ENCODE data around the gene ANO2. TPM values are rescaled to one million over a fixed set of nuclear protein-coding genes. Genes with fewer than 3 reads are reported as not detected.

ANO2 gene
- polyA plus RNA-seq, 4 donors: 0.31 to 6.2 TPM; not detected in 2

GRCh38 chr12:5577211-5577612 lies 367.8 kb downstream of the ANO2 start:
- H3K27ac ChIP-seq (ENCODE audit: low read depth in 1 of 3, low read length in 2 of 3): peak overlapping the region in 1 of 3 donors; percentile 21
- 12 to 58% (median 26%) methylated on average over 3 of the region's 3 CpGs for WGBS, 3 donors

GRCh38 chr12:5575987-5576386 lies 369.1 kb downstream of the ANO2 start:
- DNase-seq: no peak
- H3K27ac ChIP-seq (ENCODE audit: low read depth in 1 of 3, low read length in 2 of 3): no peak overlapping the region
- FAIRE-seq: no peak
- H3K27me3 ChIP-seq (ENCODE audit: control insufficient read depth in 3 of 3, insufficient read depth in 3 of 3, low read length in 3 of 3): peaks cover 0 to under 1% (median 0%) of the 10 kb centered on the region in 3 donors
- H3K9me3 ChIP-seq (ENCODE audit: control insufficient read depth in 2 of 2, insufficient read depth in 1 of 2, low read depth in 1 of 2, low read length in 1 of 2): no peaks in the 10 kb centered on the region
- 89 to 94% (median 92%) methylated on average over 3 of the region's 3 CpGs for WGBS, 3 donors
- peaks cover 0 to 19% (median 5%) of the 10 kb centered on the region in 3 donors for H3K4me1 ChIP-seq (ENCODE audit: control insufficient read depth in 3 of 3, insufficient read depth in 2 of 3, low read depth in 1 of 3, low read length in 2 of 3)
- no peak overlapping the region for H3K4me3 ChIP-seq (ENCODE audit: low read depth in 1 of 3, low read length in 3 of 3)
- H3K36me3 ChIP-seq (ENCODE audit: control insufficient read depth in 3 of 3, insufficient read depth in 2 of 3, low read depth in 1 of 3, low read length in 3 of 3): no peaks in the 10 kb centered on the region

More at GRCh38 chr12:5577211-5577612, 367.8 kb downstream of the ANO2 start:
- Histone ChIP-seq H3K36me3 (ENCODE audit: control insufficient read depth in 3 of 3, insufficient read depth in 2 of 3, low read depth in 1 of 3, low read length in 3 of 3) (no peaks in the 10 kb centered on the region), H3K4me1 (ENCODE audit: control insufficient read depth in 3 of 3, insufficient read depth in 2 of 3, low read depth in 1 of 3, low read length in 2 of 3) (peaks cover 0 to 19% (median 5%) of the 10 kb centered on the region in 3 donors), H3K27me3 (ENCODE audit: control insufficient read depth in 3 of 3, insufficient read depth in 3 of 3, low read length in 3 of 3) (no peaks in the 10 kb centered on the region), H3K9me3 (ENCODE audit: control insufficient read depth in 2 of 2, insufficient read depth in 1 of 2, low read depth in 1 of 2, low read length in 1 of 2) (no peaks in the 10 kb centered on the region), H3K4me3 (ENCODE audit: low read depth in 1 of 3, low read length in 3 of 3) (no peak overlapping the region)
- DNase-seq: peak; percentile 55 to 63
- FAIRE-seq: no peak

GRCh38 chr12:5575232-5575631 lies 369.8 kb downstream of the ANO2 start:
- DNase-seq (no peak), FAIRE-seq (no peak)
- 63 to 86% (median 66%) methylated on average over 5 of the region's 5 CpGs for WGBS, 3 donors
- Histone ChIP-seq H3K27ac (ENCODE audit: low read depth in 1 of 3, low read length in 2 of 3) (no peak overlapping the region), H3K27me3 (ENCODE audit: control insufficient read depth in 3 of 3, insufficient read depth in 3 of 3, low read length in 3 of 3) (peaks cover 0 to 3% (median 0%) of the 10 kb centered on the region in 3 donors), H3K9me3 (ENCODE audit: control insufficient read depth in 2 of 2, insufficient read depth in 1 of 2, low read depth in 1 of 2, low read length in 1 of 2) (no peaks in the 10 kb centered on the region), H3K4me1 (ENCODE audit: control insufficient read depth in 3 of 3, insufficient read depth in 2 of 3, low read depth in 1 of 3, low read length in 2 of 3) (peaks cover 0 to 19% (median 5%) of the 10 kb centered on the region in 3 donors), H3K36me3 (ENCODE audit: control insufficient read depth in 3 of 3, insufficient read depth in 2 of 3, low read depth in 1 of 3, low read length in 3 of 3) (no peaks in the 10 kb centered on the region), H3K4me3 (ENCODE audit: low read depth in 1 of 3, low read length in 3 of 3) (no peak overlapping the region)

- Histone ChIP-seq H3K9me3 (ENCODE audit: control insufficient read depth in 2 of 2, insufficient read depth in 1 of 2, low read depth in 1 of 2, low read length in 1 of 2) (no peaks in the 10 kb centered on the region), H3K4me3 (ENCODE audit: low read depth in 1 of 3, low read length in 3 of 3) (no peak overlapping the region), H3K27ac (ENCODE audit: low read depth in 1 of 3, low read length in 2 of 3) (no peak overlapping the region), H3K36me3 (ENCODE audit: control insufficient read depth in 3 of 3, insufficient read depth in 2 of 3, low read depth in 1 of 3, low read length in 3 of 3) (no peaks in the 10 kb centered on the region), H3K27me3 (ENCODE audit: control insufficient read depth in 3 of 3, insufficient read depth in 3 of 3, low read length in 3 of 3) (peaks cover 0 to 3% (median 0%) of the 10 kb centered on the region in 3 donors), H3K4me1 (ENCODE audit: control insufficient read depth in 3 of 3, insufficient read depth in 2 of 3, low read depth in 1 of 3, low read length in 2 of 3) (peaks cover 0 to 20% (median 5%) of the 10 kb centered on the region in 3 donors)
- DNase-seq (no peak), FAIRE-seq (no peak)
- WGBS, 3 donors: 89 to 94% (median 92%) methylated on average over 5 of the region's 5 CpGs
Observed at GRCh38 chr12:5573390-5573789, 371.7 kb downstream of the ANO2 start.

GRCh38 chr12:5571115-5571514 lies 373.9 kb downstream of the ANO2 start:
- Histone ChIP-seq H3K4me3 (ENCODE audit: low read depth in 1 of 3, low read length in 3 of 3) (no peak overlapping the region), H3K9me3 (ENCODE audit: control insufficient read depth in 2 of 2, insufficient read depth in 1 of 2, low read depth in 1 of 2, low read length in 1 of 2) (no peaks in the 10 kb centered on the region), H3K36me3 (ENCODE audit: control insufficient read depth in 3 of 3, insufficient read depth in 2 of 3, low read depth in 1 of 3, low read length in 3 of 3) (no peaks in the 10 kb centered on the region), H3K4me1 (ENCODE audit: control insufficient read depth in 3 of 3, insufficient read depth in 2 of 3, low read depth in 1 of 3, low read length in 2 of 3) (peaks cover 0 to 9% (median 0%) of the 10 kb centered on the region in 3 donors), H3K27ac (ENCODE audit: low read depth in 1 of 3, low read length in 2 of 3) (no peak overlapping the region), H3K27me3 (ENCODE audit: control insufficient read depth in 3 of 3, insufficient read depth in 3 of 3, low read length in 3 of 3) (peaks cover 0 to 3% (median 0%) of the 10 kb centered on the region in 3 donors)
- 64 to 77% (median 74%) methylated on average over 13 of the region's 13 CpGs for WGBS, 3 donors
- no peak for FAIRE-seq
- peak in 1 of 2 donors; percentile 26 for DNase-seq

GRCh38 chr12:5570416-5570815 lies 374.6 kb downstream of the ANO2 start:
- Histone ChIP-seq H3K9me3 (ENCODE audit: control insufficient read depth in 2 of 2, insufficient read depth in 1 of 2, low read depth in 1 of 2, low read length in 1 of 2) (no peaks in the 10 kb centered on the region), H3K4me1 (ENCODE audit: control insufficient read depth in 3 of 3, insufficient read depth in 2 of 3, low read depth in 1 of 3, low read length in 2 of 3) (peaks cover 0 to 9% (median 0%) of the 10 kb centered on the region in 3 donors), H3K4me3 (ENCODE audit: low read depth in 1 of 3, low read length in 3 of 3) (no peak overlapping the region), H3K27me3 (ENCODE audit: control insufficient read depth in 3 of 3, insufficient read depth in 3 of 3, low read length in 3 of 3) (peaks cover 0 to 3% (median 0%) of the 10 kb centered on the region in 3 donors), H3K36me3 (ENCODE audit: control insufficient read depth in 3 of 3, insufficient read depth in 2 of 3, low read depth in 1 of 3, low read length in 3 of 3) (no peaks in the 10 kb centered on the region), H3K27ac (ENCODE audit: low read depth in 1 of 3, low read length in 2 of 3) (no peak overlapping the region)
- WGBS, 3 donors: 10 to 41% (median 30%) methylated on average over 1 of the region's 1 CpG
- no peak for FAIRE-seq
- DNase-seq: no peak

- DNase-seq (peak in 1 of 2 donors; percentile 36), FAIRE-seq (no peak)
- Histone ChIP-seq H3K36me3 (ENCODE audit: control insufficient read depth in 3 of 3, insufficient read depth in 2 of 3, low read depth in 1 of 3, low read length in 3 of 3) (no peaks in the 10 kb centered on the region), H3K27ac (ENCODE audit: low read depth in 1 of 3, low read length in 2 of 3) (no peak overlapping the region), H3K4me3 (ENCODE audit: low read depth in 1 of 3, low read length in 3 of 3) (no peak overlapping the region), H3K27me3 (ENCODE audit: control insufficient read depth in 3 of 3, insufficient read depth in 3 of 3, low read length in 3 of 3) (peaks cover 0 to 3% (median 0%) of the 10 kb centered on the region in 3 donors), H3K9me3 (ENCODE audit: control insufficient read depth in 2 of 2, insufficient read depth in 1 of 2, low read depth in 1 of 2, low read length in 1 of 2) (no peaks in the 10 kb centered on the region), H3K4me1 (ENCODE audit: control insufficient read depth in 3 of 3, insufficient read depth in 2 of 3, low read depth in 1 of 3, low read length in 2 of 3) (peaks cover 0 to 9% (median 0%) of the 10 kb centered on the region in 3 donors)
- 70 to 79% (median 78%) methylated on average over 17 of the region's 17 CpGs for WGBS, 3 donors
Observed at GRCh38 chr12:5568325-5568981, 376.6 kb downstream of the ANO2 start.

- FAIRE-seq: no peak
- 56 to 86% (median 74%) methylated on average over 14 of the region's 14 CpGs for WGBS, 3 donors
Observed at GRCh38 chr12:5567016-5567725, 377.9 kb downstream of the ANO2 start.

More at GRCh38 chr12:5567016-5567725, 377.9 kb downstream of the ANO2 start:
- no peaks in the 10 kb centered on the region for H3K9me3 ChIP-seq (ENCODE audit: control insufficient read depth in 2 of 2, insufficient read depth in 1 of 2, low read depth in 1 of 2, low read length in 1 of 2)
- H3K27ac ChIP-seq (ENCODE audit: low read depth in 1 of 3, low read length in 2 of 3): no peak overlapping the region
- DNase-seq: peak in 1 of 2 donors; percentile 33
- H3K4me1 ChIP-seq (ENCODE audit: control insufficient read depth in 3 of 3, insufficient read depth in 2 of 3, low read depth in 1 of 3, low read length in 2 of 3): peaks cover 0 to 13% (median 0%) of the 10 kb centered on the region in 3 donors
- H3K27me3 ChIP-seq (ENCODE audit: control insufficient read depth in 3 of 3, insufficient read depth in 3 of 3, low read length in 3 of 3): peaks cover 0 to 3% (median 0%) of the 10 kb centered on the region in 3 donors
- H3K4me3 ChIP-seq (ENCODE audit: low read depth in 1 of 3, low read length in 3 of 3): no peak overlapping the region
- H3K36me3 ChIP-seq (ENCODE audit: control insufficient read depth in 3 of 3, insufficient read depth in 2 of 3, low read depth in 1 of 3, low read length in 3 of 3): no peaks in the 10 kb centered on the region

All from small intestine (tissue), 7 donors.